K562 (cell line): Measurements from ENCODE around the gene PREP. TPM values are rescaled to one million over a fixed set of nuclear protein-coding genes. Genes with fewer than 3 reads are reported as not detected.

ENCODE experiments used
- ATAC-seq: fragments of 200-7000 bp; cut with Tn5 transposase; 3 replicates; pipeline ENCODE4 v1.9.1; 2020; ENCODE audit warnings: moderate library complexity
- BruUV-seq: library from RNA; stranded (reverse); fragments of 400-500 nt; replicated peaks from 2 replicates; lab custom pipeline; 2021; lab: Mats Ljungman, UMichigan
- CTCF ChIA-PET: fragments of 300-600 bp; formaldehyde crosslinking; extraction: SDS; loops from one replicate; lab custom pipeline; 2021; ENCODE audit warnings: low intra/inter-chr PET ratio; lab: Yijun Ruan, JAX
- POLR2A ChIA-PET: fragments of 300-600, 350-650 bp; sonication (Branson Sonifier 250); formaldehyde crosslinking; extraction: SDS; loops from one replicate; lab custom pipeline; 2021; ENCODE audit warnings: antibody characterized with exemption, inconsistent platforms; lab: Yijun Ruan, JAX
- DNase-seq, 4 experiments: peaks; one replicate each; pipeline versions ENCODE4 v3.0.0 to v3.0.0-alpha.2; 2011 to 2018; ENCODE audit warnings: low spot score in 3 of 4, mixed read lengths in 3 of 4; ENCODE audit errors: extremely low read depth in 1 of 4
- FAIRE-seq: peaks from 2 replicates; lab custom pipeline; 2011; peaks lifted over from hg19 to GRCh38; lab: Jason Lieb, UNC
- H2AFZ ChIP-seq: 2 replicates; pipeline ENCODE4 v1.6.0; 2011; ENCODE audit warnings: low read depth, low read length, control low read depth, inconsistent platforms
- H3K27ac ChIP-seq: fragments of 200-600 bp; 3 replicates; pipeline ENCODE4 v1.8.0; 2011; ENCODE audit warnings: low read depth, mild to moderate bottlenecking, control low read depth, inconsistent platforms, low read length, moderate library complexity, mixed read lengths; ENCODE audit errors: extremely low read depth
- H3K27me3 ChIP-seq, 2 experiments: fragments of 300-600 bp in 1 of 2; 2 replicates in 1 of 2; 3 replicates in 1 of 2; pipeline versions ENCODE4 v1.6.0 to v1.8.0; 2011; ENCODE audit warnings: inconsistent platforms in 2 of 2, low read length in 2 of 2, mild to moderate bottlenecking in 1 of 2, mixed read lengths in 1 of 2, moderate library complexity in 1 of 2; ENCODE audit not compliant: control insufficient read depth in 2 of 2, insufficient read depth in 2 of 2
- H3K36me3 ChIP-seq: fragments of 300-600 bp; 3 replicates; pipeline ENCODE4 v1.8.0; 2011; ENCODE audit warnings: mild to moderate bottlenecking, low read length, inconsistent platforms; ENCODE audit not compliant: control insufficient read depth, insufficient read depth
- H3K4me1 ChIP-seq, 2 experiments: fragments of 200-600 bp in 1 of 2; replicated peaks in 1 of 2; 2 replicates in 1 of 2; 3 replicates in 1 of 2; pipeline versions ENCODE4 v1.5.1 to v1.8.0; 2011; ENCODE audit warnings: inconsistent platforms in 2 of 2, low read length in 2 of 2, mild to moderate bottlenecking in 1 of 2, mixed read lengths in 1 of 2, moderate library complexity in 1 of 2; ENCODE audit not compliant: control insufficient read depth in 2 of 2, insufficient read depth in 2 of 2
- H3K4me2 ChIP-seq: 2 replicates; pipeline ENCODE4 v1.6.1; 2011; ENCODE audit warnings: low read length, control low read depth, inconsistent platforms, mixed read lengths; ENCODE audit not compliant: insufficient read depth
- H3K4me3 ChIP-seq: fragments of 200-600 bp; sonication (generic), shearing (Covaris generic); 2 replicates; pipeline ENCODE4 v1.5.1; 2016; ENCODE audit warnings: control low read depth, inconsistent platforms
- H3K79me2 ChIP-seq: fragments of 200-600 bp; 3 replicates; pipeline ENCODE4 v1.8.0; 2011; ENCODE audit warnings: low read length, inconsistent platforms; ENCODE audit not compliant: control insufficient read depth, insufficient read depth
- H3K9ac ChIP-seq, 2 experiments: 2 replicates each; pipeline versions ENCODE4 v1.6.0 to v1.6.1; 2011; ENCODE audit warnings: low read depth in 2 of 2, low read length in 2 of 2, control low read depth in 1 of 2, inconsistent platforms in 1 of 2, mild to moderate bottlenecking in 1 of 2, mixed read lengths in 1 of 2; ENCODE audit not compliant: insufficient read depth in 1 of 2
- H3K9me1 ChIP-seq: one replicate; pipeline ENCODE4 v1.6.0; 2011; ENCODE audit warnings: inconsistent platforms, mild to moderate bottlenecking, low read length, moderate library complexity; ENCODE audit not compliant: control insufficient read depth, insufficient read depth
- H3K9me3 ChIP-seq: replicated peaks from 2 replicates; pipeline ENCODE4 v1.5.1; 2011; ENCODE audit warnings: low read depth, low read length, inconsistent platforms; ENCODE audit not compliant: control insufficient read depth, insufficient read depth
- H4K20me1 ChIP-seq: replicated peaks from 2 replicates; pipeline ENCODE4 v1.6.1; 2011; ENCODE audit warnings: low read length, inconsistent platforms, mixed read lengths; ENCODE audit not compliant: control insufficient read depth, insufficient read depth
- SMARCC2 ChIP-seq: fragments of 450-650 bp; IDR thresholded peaks from 2 replicates; pipeline ENCODE4 v1.6.1; 2017; ENCODE audit warnings: antibody characterized with exemption, moderate library complexity, mild to moderate bottlenecking, low read depth
- U2AF1 ChIP-seq: fragments of 200-400 bp; formaldehyde crosslinking; optimal IDR thresholded peaks from 2 replicates; pipeline ENCODE3; 2017; ENCODE audit warnings: mild to moderate bottlenecking, low read depth, low read length, moderate library complexity
- ZNF146 ChIP-seq: IDR thresholded peaks from one replicate; pipeline ENCODE4 v1.6.1; 2018; ENCODE audit warnings: missing compliant biosample characterization; ENCODE audit not compliant: unreplicated experiment
- ZNF23 ChIP-seq: fragments of 250-450 bp; sonication (Bioruptor Pico); IDR thresholded peaks from 2 replicates; pipeline ENCODE4 v1.4.0; 2020; ENCODE audit warnings: mild to moderate bottlenecking
- WGBS: fragments of 100-300 bp; shearing (Covaris generic); methylation state at CpG from one replicate; pipeline ENCODE4 v1.1.6; 2016; ENCODE audit warnings: low coverage, mixed read lengths; ENCODE audit not compliant: insufficient coverage; ENCODE audit errors: missing lambda C conversion rate; 5-methylcytosine and 5-hydroxymethylcytosine counted together
- in situ Hi-C: fragments of 300-500 bp; cut with MboI; formaldehyde crosslinking; loops from 4 replicates; pipeline ENCODE4 v1.15.0; 2018; ENCODE audit warnings: inconsistent platforms, mixed read lengths
- intact Hi-C: fragments of 100-400 bp; cut with micrococcal nuclease; formaldehyde crosslinking; loops from 2 replicates; pipeline ENCODE4 v1.14.2; 2022
- polyA plus RNA-seq, 8 experiments: library from polyadenylated mRNA; depleted of rRNA in 4 of 8; stranded (reverse) in 5 of 8; unstranded in 3 of 8; fragments of >200 nt; fragmentation: Nextera tagmentation in 2 of 8; fragmentation: Illumina TruSeq in 1 of 8; extraction: Ambion mirVana in 2 of 8; extraction: Trizol in 1 of 8; gene quantifications; 2 replicates each; pipeline versions ENCODE4 v1.2.1 to v1.2.3, GENCODE V29; 2011 to 2014; ENCODE audit warnings: inconsistent platforms in 1 of 8, missing spikeins in 1 of 8
- total RNA-seq, 7 experiments: library from RNA; depleted of rRNA in 6 of 7; stranded (reverse); fragments of >200 nt in 6 of 7; fragmentation: Illumina TruSeq in 2 of 7; extraction: Trizol in 2 of 7; gene quantifications; 2 replicates each; pipeline versions ENCODE4 v1.2.1 to v1.2.3, GENCODE V29; 2011 to 2021; ENCODE audit warnings: low replicate concordance in 1 of 7
- TF ChIP-seq, protein P1 (sequence below): fragments of 450-650 bp; conservative IDR thresholded peaks from 2 replicates; pipeline ENCODE4 v1.6.1; 2016; ENCODE audit warnings: missing genetic modification characterization, low read depth, mild to moderate bottlenecking, control low read depth, missing compliant biosample characterization
- TF ChIP-seq, protein P2 (sequence below), 2 experiments: fragments of 250-450 bp in 1 of 2; fragments of 450-650 bp in 1 of 2; sonication (Bioruptor Pico) in 1 of 2; IDR thresholded peaks; 2 replicates each; pipeline versions ENCODE4 v1.6.1 to v1.8.0; 2016 to 2021; ENCODE audit warnings: mild to moderate bottlenecking in 2 of 2, moderate library complexity in 2 of 2, missing compliant biosample characterization in 1 of 2, missing genetic modification characterization in 1 of 2

The PREP gene
- total and polyA plus RNA-seq, 9 of the 15 experiments (the other 6 are each of a cell fraction or from before 2014, with no cell fraction given), result 14.1 to 60.8 (median 28.3) TPM

DNA sequence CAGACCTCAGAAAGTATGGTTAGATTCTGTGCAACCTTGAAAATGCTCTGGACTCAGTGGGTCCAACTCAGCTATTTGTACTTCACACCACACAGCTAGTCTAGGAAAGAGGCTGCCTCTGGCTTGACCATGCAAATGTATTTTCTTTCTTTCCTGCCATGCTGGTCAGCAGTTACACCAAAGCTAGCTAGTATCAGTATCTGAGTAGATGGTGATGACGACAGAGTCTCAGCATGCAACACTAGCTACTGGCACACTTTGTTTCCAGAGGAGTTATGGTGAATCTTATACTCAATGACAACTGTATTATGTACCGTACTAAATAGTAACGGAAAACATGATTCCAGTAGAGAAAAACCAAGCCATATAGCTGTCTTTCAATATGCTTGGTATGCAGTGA, 126.5 kb downstream of the PREP start (continued):
- TF ChIP-seq, protein P1, sequence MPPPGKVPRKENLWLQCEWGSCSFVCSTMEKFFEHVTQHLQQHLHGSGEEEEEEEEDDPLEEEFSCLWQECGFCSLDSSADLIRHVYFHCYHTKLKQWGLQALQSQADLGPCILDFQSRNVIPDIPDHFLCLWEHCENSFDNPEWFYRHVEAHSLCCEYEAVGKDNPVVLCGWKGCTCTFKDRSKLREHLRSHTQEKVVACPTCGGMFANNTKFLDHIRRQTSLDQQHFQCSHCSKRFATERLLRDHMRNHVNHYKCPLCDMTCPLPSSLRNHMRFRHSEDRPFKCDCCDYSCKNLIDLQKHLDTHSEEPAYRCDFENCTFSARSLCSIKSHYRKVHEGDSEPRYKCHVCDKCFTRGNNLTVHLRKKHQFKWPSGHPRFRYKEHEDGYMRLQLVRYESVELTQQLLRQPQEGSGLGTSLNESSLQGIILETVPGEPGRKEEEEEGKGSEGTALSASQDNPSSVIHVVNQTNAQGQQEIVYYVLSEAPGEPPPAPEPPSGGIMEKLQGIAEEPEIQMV (tag), result no peak
- TF ChIP-seq SMARCC2, result no peak
- TF ChIP-seq U2AF1, result no peak
- TF ChIP-seq, protein P2, sequence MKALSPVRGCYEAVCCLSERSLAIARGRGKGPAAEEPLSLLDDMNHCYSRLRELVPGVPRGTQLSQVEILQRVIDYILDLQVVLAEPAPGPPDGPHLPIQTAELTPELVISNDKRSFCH (CRISPR knock-in tag; IDR thresholded peaks at IDR 0.05), result no peak
- TF ChIP-seq, protein P2 (tag; IDR thresholded peaks at IDR 0.05), result no peak

DNA sequence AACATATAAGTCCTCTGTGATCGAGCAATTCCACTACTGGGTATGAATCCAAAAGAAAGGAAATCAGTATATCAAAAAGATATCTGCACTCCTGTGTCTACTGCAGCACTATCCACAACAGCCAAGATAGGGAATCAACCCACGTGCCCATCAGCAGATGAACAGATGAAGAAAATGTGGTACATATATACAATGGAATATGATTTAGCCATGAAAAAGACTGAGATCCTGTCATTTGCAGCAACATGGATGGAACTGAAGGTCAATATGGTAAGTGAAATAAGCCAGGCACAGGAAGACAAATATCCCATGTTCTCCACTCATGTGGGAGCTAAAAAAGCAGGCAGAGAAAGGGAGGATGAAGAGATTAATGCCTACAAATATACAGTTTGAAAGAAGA, 127.3 kb downstream of the PREP start:
- Histone ChIP-seq H3K4me2 (no peak overlapping the region), H3K4me3 (no peak overlapping the region), H3K9me1 (no peaks in the 10 kb centered on the region), H3K4me1 (peaks cover 0 to 6% of the 10 kb centered on the region in 2 experiments; a peak in 3 of 5 replicates), H3K27me3 (no peaks in the 10 kb centered on the region), H3K79me2 (no peaks in the 10 kb centered on the region), H3K9ac (no peak overlapping the region), H3K27ac (no peak overlapping the region), H4K20me1 (no peaks in the 10 kb centered on the region), H3K36me3 (peaks cover 30% of the 10 kb centered on the region; the same call in 2 of the 3 replicates), H3K9me3 (no peaks in the 10 kb centered on the region), H2AFZ (no peak overlapping the region)
- in situ Hi-C loops, result no loop called here
- TF ChIP-seq ZNF146 (CRISPR knock-in tag) (peak; percentile 5), ZNF23 (CRISPR knock-in tag) (no peak)
- POLR2A ChIA-PET, result interaction anchor here (0.7 to 1.7 kb wide), 2 partner anchors 10 to 19 kb away, joined by 4 to 7 read pairs; no protein-coding TSS in a partner anchor
- intact Hi-C loops, result no loop called here
- CTCF ChIA-PET, result no interaction called here
- DNase-seq (no peak), ATAC-seq (no peak), FAIRE-seq (no peak)
- BruUV-seq, result no TSS peak
- 74% methylated on average over 2 of the region's 2 CpGs for WGBS
